A204.1 (cell line): ENCODE measurements around the gene GTF2F2.

ENCODE experiments used
- FAIRE-seq: peaks from 2 replicates; lab custom pipeline; 2012; peaks lifted over from hg19 to GRCh38; lab: Jason Lieb, UNC

The GTF2F2 gene

GRCh38 chr13:45122941-45123340 is 2.6 kb downstream of the GTF2F2 start:
- no peak for FAIRE-seq

- FAIRE-seq: no peak
Observed at GRCh38 chr13:45132369-45133064, 12.2 kb downstream of the GTF2F2 start.

- FAIRE-seq: no peak
Observed at GRCh38 chr13:45133396-45134118, 13.2 kb downstream of the GTF2F2 start.

GRCh38 chr13:45136741-45137504 is 16.6 kb downstream of the GTF2F2 start:
- FAIRE-seq: no peak

- no peak for FAIRE-seq
Observed at GRCh38 chr13:45137526-45137925, 17.2 kb downstream of the GTF2F2 start.

GRCh38 chr13:45138282-45138681 is 18.0 kb downstream of the GTF2F2 start:
- no peak for FAIRE-seq

- FAIRE-seq: no peak
Observed at GRCh38 chr13:45141369-45141768, 21.1 kb downstream of the GTF2F2 start.

- FAIRE-seq: no peak
Observed at GRCh38 chr13:45142440-45143345, 22.4 kb downstream of the GTF2F2 start.

GRCh38 chr13:45143346-45143751 is 23.0 kb downstream of the GTF2F2 start:
- no peak for FAIRE-seq

GRCh38 chr13:45149964-45150363 is 29.7 kb downstream of the GTF2F2 start:
- no peak for FAIRE-seq

- no peak for FAIRE-seq
Observed at GRCh38 chr13:45156565-45157361, 36.5 kb downstream of the GTF2F2 start.

GRCh38 chr13:45162194-45162593 is 41.9 kb downstream of the GTF2F2 start:
- FAIRE-seq: no peak

GRCh38 chr13:45162821-45163220 is 42.5 kb downstream of the GTF2F2 start:
- no peak for FAIRE-seq

- no peak for FAIRE-seq
Observed at GRCh38 chr13:45166858-45167257, 46.5 kb downstream of the GTF2F2 start.

- FAIRE-seq: no peak
Observed at GRCh38 chr13:45167611-45168554, 47.6 kb downstream of the GTF2F2 start.

GRCh38 chr13:45168555-45168930 is 48.2 kb downstream of the GTF2F2 start:
- no peak for FAIRE-seq

GRCh38 chr13:45174478-45174877 is 54.2 kb downstream of the GTF2F2 start:
- peak; percentile 11 for FAIRE-seq

- FAIRE-seq: no peak
Observed at GRCh38 chr13:45178349-45179162, 58.2 kb downstream of the GTF2F2 start.

GRCh38 chr13:45179428-45179827 is 59.1 kb downstream of the GTF2F2 start:
- FAIRE-seq: no peak
